PC-3 (cell line): ENCODE results near the gene ADAMTSL3. TPM values are rescaled to one million over a fixed set of nuclear protein-coding genes. Genes with fewer than 3 reads are reported as not detected.

ENCODE experiments used
- ATAC-seq: fragments of 200-7000 bp; cut with Tn5 transposase; 2 replicates; pipeline ENCODE4 v1.9.1; 2020; ENCODE audit warnings: mild to moderate bottlenecking, moderate library complexity
- BruUV-seq: library from RNA; stranded (reverse); fragments of 400-500 nt; replicated peaks from 2 replicates; lab custom pipeline; 2021; lab: Mats Ljungman, UMichigan
- CTCF ChIA-PET: fragments of 300-600 bp; sonication (Branson Sonifier 250); formaldehyde crosslinking; loops from one replicate; lab custom pipeline; 2022; ENCODE audit warnings: antibody characterized with exemption; lab: Charles Lee
- POLR2A ChIA-PET: fragments of 300-600 bp; sonication (Branson Sonifier 250); formaldehyde crosslinking; loops from one replicate; lab custom pipeline; 2022; ENCODE audit warnings: antibody characterized with exemption; ENCODE audit not compliant: unreplicated experiment; lab: Charles Lee
- DNase-seq: peaks from one replicate; pipeline ENCODE4 v3.0.0-alpha.2; 2015
- H2AFZ ChIP-seq: fragments of 300-600 bp; sonication (generic); 2 replicates; pipeline ENCODE4 v1.6.0; 2016; ENCODE audit warnings: antibody characterized with exemption, low read length
- H3F3A ChIP-seq: fragments of 300-600 bp; sonication (generic); one replicate; pipeline ENCODE4 v1.6.0; 2017; ENCODE audit warnings: antibody characterized with exemption, low read length, control low read depth, mild to moderate bottlenecking; ENCODE audit not compliant: unreplicated experiment
- H3K27ac ChIP-seq: fragments of 300-600 bp; sonication (generic); 2 replicates; pipeline ENCODE4 v1.5.1; 2016; ENCODE audit warnings: mild to moderate bottlenecking, low read length
- H3K27me3 ChIP-seq: fragments of 300-600 bp; sonication (generic); 2 replicates; pipeline ENCODE4 v1.6.1; 2016; ENCODE audit warnings: low read length, mixed read lengths
- H3K36me3 ChIP-seq: fragments of 300-600 bp; sonication (generic); 2 replicates; pipeline ENCODE4 v1.6.1; 2016; ENCODE audit warnings: low read depth, mixed run types, low read length, mixed read lengths
- H3K4me1 ChIP-seq: fragments of 300-600 bp; sonication (generic); 2 replicates; pipeline ENCODE4 v1.5.1; 2016; ENCODE audit warnings: low read length; ENCODE audit not compliant: insufficient read depth
- H3K4me2 ChIP-seq: fragments of 300-600 bp; sonication (generic); 2 replicates; pipeline ENCODE4 v1.6.0; 2016; ENCODE audit warnings: low read length
- H3K4me3 ChIP-seq: fragments of 300-600 bp; sonication (generic); 2 replicates; pipeline ENCODE4 v1.5.1; 2016; ENCODE audit warnings: mild to moderate bottlenecking, low read length, mixed read lengths
- H3K79me2 ChIP-seq: fragments of 300-600 bp; sonication (generic); 2 replicates; pipeline ENCODE4 v1.6.1; 2017; ENCODE audit warnings: low read length, mixed read lengths
- H3K9ac ChIP-seq: fragments of 300-600 bp; sonication (generic); 2 replicates; pipeline ENCODE4 v1.6.0; 2016; ENCODE audit warnings: mild to moderate bottlenecking, low read length
- H3K9me2 ChIP-seq: fragments of 300-600 bp; sonication (generic); replicated peaks from 2 replicates; pipeline ENCODE4 v1.6.1; 2016; ENCODE audit warnings: mixed run types, low read length, mixed read lengths
- H3K9me3 ChIP-seq: fragments of 300-600 bp; sonication (generic); 2 replicates; pipeline ENCODE4 v1.6.1; 2016; ENCODE audit warnings: low read length, mixed read lengths
- H4K20me1 ChIP-seq: fragments of 300-600 bp; sonication (generic); 2 replicates; pipeline ENCODE4 v1.6.1; 2016; ENCODE audit warnings: low read length, mixed read lengths
- CTCF ChIP-seq: fragments of 300-600 bp; sonication (generic); conservative IDR thresholded peaks from 2 replicates; pipeline ENCODE4 v1.5.1; 2017; ENCODE audit warnings: antibody characterized with exemption, low read depth, mild to moderate bottlenecking, low read length
- EZH2 ChIP-seq: fragments of 300-600 bp; sonication (generic); IDR thresholded peaks from one replicate; pipeline ENCODE4 v1.6.1; 2017; ENCODE audit warnings: antibody characterized with exemption, mild to moderate bottlenecking, low read length; ENCODE audit not compliant: unreplicated experiment
- EZH2phosphoT487 ChIP-seq: fragments of 300-600 bp; sonication (generic); IDR thresholded peaks from 2 replicates; pipeline ENCODE4 v1.6.1; 2018; ENCODE audit warnings: mild to moderate bottlenecking, antibody characterized with exemption, low read length, borderline replicate concordance
- intact Hi-C: fragments of 100-400 bp; cut with micrococcal nuclease; formaldehyde crosslinking; loops from 2 replicates; pipeline ENCODE4 v1.9.0; 2023
- total RNA-seq: library from RNA; depleted of rRNA; stranded (reverse); fragments of >200 nt; gene quantifications from 2 replicates; pipeline ENCODE4 v1.2.3, GENCODE V29; 2014

The ADAMTSL3 gene
- total RNA-seq, 1 experiment from 2014 or later = 7.9 TPM

- ChIA-PET CTCF (no interaction called here), POLR2A (no interaction called here)
- TF ChIP-seq EZH2 = no peak
- TF ChIP-seq CTCF = no peak
- no peak for TF ChIP-seq EZH2phosphoT487
- no peaks in the 10 kb centered on the region for H3F3A ChIP-seq
- no peak overlapping the region for H3K27ac ChIP-seq
- ATAC-seq = no peak
- H3K36me3 ChIP-seq = no peaks in the 10 kb centered on the region
- no peaks in the 10 kb centered on the region for H3K79me2 ChIP-seq
- H4K20me1 ChIP-seq = no peaks in the 10 kb centered on the region
- no peak for DNase-seq
- H2AFZ ChIP-seq = no peak overlapping the region
- no peaks in the 10 kb centered on the region for H3K4me1 ChIP-seq
- H3K9me2 ChIP-seq = no peaks in the 10 kb centered on the region
- no TSS peak for BruUV-seq
- H3K9me3 ChIP-seq = no peaks in the 10 kb centered on the region
- H3K4me3 ChIP-seq = no peak overlapping the region
- no peaks in the 10 kb centered on the region for H3K27me3 ChIP-seq
- no peak overlapping the region for H3K4me2 ChIP-seq
- intact Hi-C loops = no loop called here
- no peak overlapping the region for H3K9ac ChIP-seq
Observed at GRCh38 chr15:83897037-83897436, 243.1 kb downstream of the ADAMTSL3 start.

- intact Hi-C loops = no loop called here
- Histone ChIP-seq H3K79me2 (no peaks in the 10 kb centered on the region), H3K9me3 (no peaks in the 10 kb centered on the region), H3K36me3 (no peaks in the 10 kb centered on the region), H4K20me1 (no peaks in the 10 kb centered on the region), H3K27ac (no peak overlapping the region), H3F3A (no peaks in the 10 kb centered on the region), H3K9ac (no peak overlapping the region), H3K9me2 (no peaks in the 10 kb centered on the region), H3K4me3 (no peak overlapping the region), H3K4me2 (no peak overlapping the region), H3K27me3 (no peaks in the 10 kb centered on the region), H2AFZ (no peak overlapping the region), H3K4me1 (no peaks in the 10 kb centered on the region)
- DNase-seq = no peak
- BruUV-seq = no TSS peak
- ChIA-PET CTCF (no interaction called here), POLR2A (no interaction called here)
- no peak for ATAC-seq
- TF ChIP-seq EZH2phosphoT487 = no peak
- TF ChIP-seq CTCF = no peak
- no peak for TF ChIP-seq EZH2
Observed at GRCh38 chr15:83898361-83898760, 244.4 kb downstream of the ADAMTSL3 start.

GRCh38 chr15:83899670-83900069 is 245.7 kb downstream of the ADAMTSL3 start:
- H3K9me3 ChIP-seq = no peaks in the 10 kb centered on the region
- no peaks in the 10 kb centered on the region for H3K27me3 ChIP-seq
- POLR2A ChIA-PET = no interaction called here
- H3F3A ChIP-seq = no peaks in the 10 kb centered on the region
- no peaks in the 10 kb centered on the region for H3K4me1 ChIP-seq
- no peak overlapping the region for H2AFZ ChIP-seq
- intact Hi-C loops = no loop called here
- no peak overlapping the region for H3K4me2 ChIP-seq
- DNase-seq = no peak
- no peak overlapping the region for H3K4me3 ChIP-seq
- no peaks in the 10 kb centered on the region for H4K20me1 ChIP-seq
- CTCF ChIA-PET = interaction anchor here (0.6 kb wide), 1 partner anchor 108 kb away, joined by 4 read pairs; no protein-coding TSS in a partner anchor
- ATAC-seq = no peak
- BruUV-seq = no TSS peak
- H3K79me2 ChIP-seq = no peaks in the 10 kb centered on the region
- no peaks in the 10 kb centered on the region for H3K36me3 ChIP-seq
- H3K9me2 ChIP-seq = no peaks in the 10 kb centered on the region
- H3K9ac ChIP-seq = no peak overlapping the region
- TF ChIP-seq CTCF = no peak
- TF ChIP-seq EZH2 = no peak
- TF ChIP-seq EZH2phosphoT487 = no peak
- no peak overlapping the region for H3K27ac ChIP-seq
